Medulla oblongata (tissue), 1 donor: ENCODE data around the gene PSPN.
"Not testable (repeated sequence)": the region's sequence is repeated elsewhere in the genome, so short reads cannot be mapped to it uniquely, and the experiment has no call there.

ENCODE experiments used
- DNase-seq: peaks from one replicate; pipeline ENCODE4 v3.0.0-alpha.2; 2015; ENCODE audit errors: extremely low spot score

The PSPN gene

GRCh38 chr19:6402837-6403608, 27.3 kb upstream of the PSPN start:
- peak; percentile 83 for DNase-seq

GRCh38 chr19:6402058-6402457, 26.3 kb upstream of the PSPN start:
- no peak for DNase-seq

- not testable (repeated sequence) for DNase-seq
Measured at GRCh38 chr19:6400062-6400944, 24.6 kb upstream of the PSPN start.

GRCh38 chr19:6396305-6396704, 20.6 kb upstream of the PSPN start:
- no peak for DNase-seq

DNA sequence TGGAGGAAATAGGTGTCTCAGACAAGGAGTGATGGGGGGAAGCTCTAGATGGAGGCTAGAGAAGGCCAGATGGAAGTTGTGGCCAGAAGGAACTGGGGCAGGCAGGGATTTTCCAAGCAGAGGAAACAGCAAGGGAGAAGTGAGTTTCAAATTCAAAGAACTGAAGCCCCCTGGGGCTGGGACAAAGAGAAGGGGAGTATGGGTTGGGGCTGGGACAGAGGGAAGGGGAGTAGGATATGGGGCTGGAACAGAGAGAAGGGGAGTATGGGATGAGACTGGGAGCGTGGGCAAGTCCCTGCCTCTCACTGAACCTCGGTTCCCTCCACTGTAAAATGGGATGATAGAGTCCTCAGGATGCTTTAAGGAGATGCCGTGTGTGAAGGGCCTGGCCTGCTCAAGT, 19.1 kb upstream of the PSPN start:
- DNase-seq = no peak

DNA sequence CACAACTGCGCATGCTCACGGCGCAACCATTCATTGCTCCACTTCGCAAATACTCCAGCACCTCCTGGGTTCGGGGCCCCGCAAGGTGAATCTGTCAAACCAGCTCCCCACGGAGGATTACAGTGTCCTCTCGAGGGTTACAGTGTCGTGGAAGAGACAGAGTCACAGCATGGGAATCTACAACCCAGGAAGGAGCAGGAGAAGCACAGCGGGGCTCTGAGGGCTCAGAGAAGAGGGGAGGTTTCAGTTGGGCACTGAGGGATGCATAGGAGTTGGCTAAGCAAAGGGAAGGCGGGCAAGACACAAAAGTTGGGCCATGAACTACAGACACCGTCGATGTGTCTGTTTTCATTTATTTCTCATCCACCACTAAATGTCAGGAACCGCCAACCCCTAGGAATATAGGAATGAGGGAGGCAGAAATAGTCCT, 18.3 kb upstream of the PSPN start:
- DNase-seq = no peak

DNA sequence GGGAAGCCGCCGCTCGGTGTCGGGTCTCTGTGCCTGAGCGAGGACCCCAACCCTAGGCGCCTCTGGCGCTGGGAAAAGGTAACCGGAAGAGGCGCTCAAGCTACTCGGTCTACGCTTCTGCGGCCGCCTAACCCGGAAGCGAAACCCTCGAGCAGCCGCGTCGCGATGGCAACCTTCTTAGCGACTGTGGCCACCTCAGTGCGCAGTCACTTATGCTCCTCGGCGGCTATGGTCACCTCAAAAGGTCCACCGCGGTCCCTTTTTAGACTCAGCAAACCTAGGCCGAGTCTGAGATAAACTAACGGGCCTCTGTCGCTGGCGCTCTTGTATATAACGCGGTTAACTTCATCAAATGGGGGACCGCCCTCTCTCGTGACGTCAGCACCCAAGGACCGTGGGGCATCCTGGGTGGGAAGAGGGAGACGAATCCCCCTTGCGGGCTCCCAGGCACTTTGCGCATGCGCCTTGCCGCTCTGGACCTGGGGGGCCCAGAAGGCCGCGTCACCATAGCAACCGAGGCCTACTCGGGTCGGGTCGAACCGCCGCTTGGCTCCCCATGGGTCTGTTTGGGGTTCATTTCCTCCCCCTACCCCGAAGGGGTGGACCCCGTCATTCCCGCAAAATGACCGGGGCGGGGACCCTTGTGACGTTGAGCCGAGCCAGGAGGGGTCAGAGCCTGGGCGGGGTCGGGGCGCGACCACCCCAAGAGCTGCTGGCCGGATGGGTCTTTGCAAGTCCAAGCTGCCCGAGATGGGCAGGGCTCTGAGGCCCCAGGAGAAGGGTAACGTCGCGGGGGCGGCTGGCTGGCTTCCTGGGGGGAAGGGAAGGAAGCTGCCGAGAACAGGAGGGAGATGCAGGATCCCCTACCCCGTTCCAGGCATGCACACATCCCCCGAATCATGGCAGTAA, 17.6 kb upstream of the PSPN start, which contains the start of gene GTF2F1:
Gene GTF2F1, minus strand, starts transcription at position 91 of the 909 bp plus-strand sequence. CDS start 169 bp downstream, outside the sequence.
- peak; percentile 97 for DNase-seq

GRCh38 chr19:6392221-6393073, 16.7 kb upstream of the PSPN start:
- DNase-seq = no peak

GRCh38 chr19:6387372-6387771, 11.6 kb upstream of the PSPN start:
- DNase-seq = no peak

DNA sequence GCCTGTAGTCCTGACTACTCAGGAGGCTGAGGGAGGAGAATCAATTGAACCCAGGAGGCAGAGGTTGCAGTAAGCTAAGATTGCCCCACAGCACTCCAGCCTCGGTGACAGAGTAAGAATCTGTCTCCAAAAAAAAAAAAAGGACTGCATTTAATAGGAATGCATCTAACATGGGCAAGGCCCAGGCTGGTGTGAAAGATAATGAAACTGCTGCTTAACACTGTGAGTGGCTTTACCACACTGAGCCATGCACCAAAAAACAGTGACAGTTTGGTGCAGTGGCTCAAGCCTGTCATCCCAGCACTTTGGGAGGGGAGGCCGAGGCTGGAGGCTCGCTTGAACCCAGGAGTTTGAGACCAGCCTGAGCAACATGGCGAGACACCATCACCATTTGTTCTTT, 8.6 kb upstream of the PSPN start:
- no peak for DNase-seq

DNA sequence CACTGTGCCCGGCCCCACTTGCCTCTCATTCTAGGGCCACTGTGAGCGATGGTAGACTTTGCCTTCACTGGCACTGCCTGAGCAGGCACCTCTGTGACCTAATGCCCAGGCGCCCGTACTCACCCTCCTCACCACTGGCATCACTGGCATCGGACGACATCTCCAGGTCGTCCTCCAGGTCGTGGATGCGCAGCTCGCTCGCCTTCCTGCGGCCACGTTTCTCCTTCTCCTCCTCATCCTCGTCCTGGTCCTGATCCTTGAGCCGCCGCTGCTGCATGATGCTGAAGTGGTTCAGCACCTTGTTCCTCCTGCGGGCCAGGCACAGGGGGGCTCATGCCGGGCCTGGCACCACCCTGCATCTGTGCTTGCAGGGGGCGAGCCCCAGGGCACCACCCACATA, 7.5 kb upstream of the PSPN start:
- DNase-seq = no peak

GRCh38 chr19:6381030-6381750, 5.5 kb upstream of the PSPN start:
- no peak for DNase-seq

- no peak for DNase-seq
Measured at GRCh38 chr19:6379744-6380143, 4.0 kb upstream of the PSPN start.

- DNase-seq = no peak
Measured at GRCh38 chr19:6378486-6378885, 2.8 kb upstream of the PSPN start.

- no peak for DNase-seq
Measured at GRCh38 chr19:6378041-6378440, 2.3 kb upstream of the PSPN start.

DNA sequence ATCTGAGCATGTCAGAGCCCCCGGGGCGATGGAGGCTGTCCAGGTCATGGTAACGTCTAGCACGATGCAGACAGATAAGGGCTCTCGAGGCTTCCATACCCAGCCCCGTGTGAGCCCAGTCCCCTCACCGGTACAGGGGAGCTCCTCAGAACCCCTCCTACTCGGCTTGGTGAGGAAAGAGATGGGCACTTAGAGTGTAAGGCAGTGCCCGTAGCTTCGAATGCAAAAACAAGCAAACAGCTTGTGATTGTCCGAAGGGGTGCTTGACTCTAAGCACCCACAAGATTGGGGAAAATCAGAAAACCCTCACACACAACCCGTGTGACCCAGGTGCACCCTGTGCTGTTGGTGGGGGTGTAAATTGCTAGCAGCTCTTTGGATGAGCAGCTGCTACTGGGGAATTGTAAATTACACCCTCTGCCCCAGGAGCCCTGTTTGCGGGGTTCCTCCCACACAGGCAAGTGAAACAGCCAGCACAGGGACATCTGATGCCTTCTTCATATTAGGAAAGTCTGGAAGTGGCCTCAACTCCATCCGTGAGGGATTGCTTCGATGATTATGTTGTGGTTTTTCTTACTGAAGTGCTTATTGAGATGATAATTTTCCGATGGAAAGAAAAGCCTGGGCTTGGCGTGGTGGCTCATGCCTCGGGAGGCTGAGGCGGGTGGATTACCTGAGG, 918 bp upstream of the PSPN start:
- no peak for DNase-seq

- DNase-seq = no peak
Measured at GRCh38 chr19:6374711-6375410, 872 bp downstream of the PSPN start.

GRCh38 chr19:6374161-6374709, 1.5 kb downstream of the PSPN start:
- no peak for DNase-seq

GRCh38 chr19:6373813-6374108, 2.0 kb downstream of the PSPN start:
- no peak for DNase-seq
